ENCODE data around the gene VWA3B.

The VWA3B gene

DNA sequence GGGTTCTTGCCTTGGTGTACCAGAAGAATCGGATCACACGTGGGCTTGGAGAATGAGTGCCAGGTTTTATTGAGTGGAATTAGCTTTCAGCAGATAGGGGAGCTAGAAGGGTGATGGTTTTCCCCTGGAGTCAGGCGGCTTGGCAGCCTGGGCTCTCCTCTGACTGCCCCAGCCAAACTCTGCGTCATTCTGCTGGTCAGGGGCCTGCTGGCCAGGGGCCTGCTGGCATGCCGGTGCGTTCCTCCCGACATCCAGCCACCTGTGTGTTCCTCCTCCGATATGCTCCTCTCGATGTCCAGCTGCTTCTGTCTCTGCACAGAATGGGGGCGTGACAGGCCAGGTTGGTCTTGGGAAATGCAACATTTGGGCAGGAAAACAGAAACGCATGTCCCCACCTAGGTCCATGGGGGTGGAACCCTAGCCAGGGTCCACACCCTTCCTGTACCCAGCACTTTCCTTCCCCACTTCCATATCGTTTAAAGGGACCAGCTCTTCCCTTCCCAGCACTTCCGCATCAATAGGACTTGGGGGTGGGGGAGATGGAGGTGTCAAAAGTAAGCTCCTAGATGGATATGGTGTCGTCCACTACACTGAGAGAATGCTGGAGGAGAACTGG, 85.3 kb downstream of the VWA3B start:
- DNase-seq (ENCODE audit: low read depth) = no peak

DNA sequence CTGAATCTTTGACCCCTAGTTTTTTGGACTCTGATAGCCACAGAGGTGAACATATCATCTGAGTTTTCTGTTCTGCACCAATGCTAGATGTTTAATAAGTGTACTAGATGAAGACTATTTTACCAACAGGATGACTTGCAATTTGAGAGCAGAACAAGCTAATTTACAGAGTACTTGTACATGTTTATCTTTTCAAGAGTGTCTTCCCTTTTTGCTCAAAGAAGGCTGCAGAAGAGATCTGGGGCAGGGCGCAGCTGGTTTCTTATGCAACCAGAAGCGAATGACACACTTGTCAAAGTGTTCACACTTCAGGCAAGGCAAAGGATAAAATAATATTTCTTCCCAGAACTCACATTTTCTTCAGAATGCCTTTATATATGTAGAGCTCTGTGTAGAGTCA, 86.0 kb downstream of the VWA3B start:
- DNase-seq (ENCODE audit: low read depth) = no peak

DNA sequence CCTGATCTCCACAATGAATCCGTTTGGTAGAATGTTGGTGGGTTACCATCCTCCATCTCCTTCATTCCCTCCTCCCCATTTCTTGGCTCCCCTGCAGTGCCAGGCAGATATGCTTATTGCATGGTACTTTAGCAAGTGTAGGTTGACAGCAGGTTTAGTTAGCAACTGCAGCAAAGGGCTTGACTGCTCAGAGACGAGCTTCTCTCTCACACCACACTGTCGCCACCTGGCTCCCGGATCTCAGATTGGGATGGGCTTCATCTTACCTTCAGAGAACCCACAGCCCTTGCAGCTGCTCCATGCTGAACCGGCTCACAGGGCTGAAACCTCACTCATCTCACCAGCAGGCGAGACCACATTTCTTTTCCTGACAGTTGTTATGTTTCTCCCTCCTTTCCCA, 88.8 kb downstream of the VWA3B start:
- no peak for DNase-seq (ENCODE audit: low read depth)

DNA sequence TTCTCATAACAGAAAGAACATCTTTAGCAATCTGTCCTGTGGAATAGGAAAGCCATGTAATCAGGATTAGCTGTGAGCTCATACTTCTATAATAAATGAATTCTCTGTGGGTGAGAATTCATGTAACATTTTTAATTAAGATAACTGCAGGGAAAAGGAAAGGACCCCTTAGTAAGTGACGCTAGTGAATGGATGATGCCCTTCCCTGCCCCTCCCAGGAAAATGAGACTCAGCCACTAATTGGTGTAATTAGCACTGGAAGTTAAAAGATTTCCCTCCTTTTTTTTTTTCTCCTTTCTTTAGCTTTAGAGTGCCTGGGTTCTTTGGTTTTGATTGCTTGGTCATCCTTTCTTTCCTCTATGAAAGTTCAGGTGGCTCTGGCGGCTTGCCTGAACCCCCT, 90.3 kb downstream of the VWA3B start:
- no peak for DNase-seq (ENCODE audit: low read depth)

DNA sequence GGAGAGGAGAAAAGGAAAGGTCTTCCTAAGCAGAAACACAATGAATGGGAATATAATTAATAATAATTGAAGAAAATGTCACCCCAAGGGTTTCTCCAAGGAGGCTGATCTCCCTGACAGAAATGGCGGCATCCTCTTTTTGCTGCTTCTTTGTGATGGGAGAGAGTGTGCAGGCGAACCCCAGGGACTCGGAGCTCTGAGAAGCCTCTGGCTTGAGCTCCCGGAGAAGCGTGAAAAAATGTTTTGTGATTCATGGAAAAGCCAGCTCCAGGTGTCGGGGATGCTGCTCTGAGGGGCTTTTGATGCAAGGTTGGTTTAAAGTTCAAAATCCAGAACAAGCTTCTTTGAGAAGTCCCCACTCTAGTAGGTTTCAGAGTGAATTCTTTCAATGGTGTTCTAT, 91.0 kb downstream of the VWA3B start:
- no peak for DNase-seq (ENCODE audit: low read depth)

DNA sequence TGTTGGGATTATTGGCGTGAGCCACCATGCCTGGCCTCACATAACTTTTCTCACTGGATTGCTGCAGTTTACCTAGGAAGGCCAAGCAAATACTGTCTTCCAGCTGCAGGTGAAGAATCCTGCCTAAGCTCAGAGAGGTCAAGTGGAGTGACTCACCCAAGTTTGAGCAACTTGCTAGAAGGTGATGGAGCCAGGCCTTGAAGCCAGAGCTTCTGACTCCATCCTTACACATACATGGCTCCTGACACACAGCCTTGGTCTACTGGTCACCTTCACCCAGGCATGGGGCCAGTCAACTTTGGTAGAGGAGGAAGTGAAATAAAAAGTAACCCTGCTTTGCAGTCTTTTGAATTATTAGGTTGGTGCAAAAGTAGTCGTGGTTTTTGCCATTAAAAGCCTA, 93.5 kb downstream of the VWA3B start:
- DNase-seq (ENCODE audit: low read depth) = no peak

DNA sequence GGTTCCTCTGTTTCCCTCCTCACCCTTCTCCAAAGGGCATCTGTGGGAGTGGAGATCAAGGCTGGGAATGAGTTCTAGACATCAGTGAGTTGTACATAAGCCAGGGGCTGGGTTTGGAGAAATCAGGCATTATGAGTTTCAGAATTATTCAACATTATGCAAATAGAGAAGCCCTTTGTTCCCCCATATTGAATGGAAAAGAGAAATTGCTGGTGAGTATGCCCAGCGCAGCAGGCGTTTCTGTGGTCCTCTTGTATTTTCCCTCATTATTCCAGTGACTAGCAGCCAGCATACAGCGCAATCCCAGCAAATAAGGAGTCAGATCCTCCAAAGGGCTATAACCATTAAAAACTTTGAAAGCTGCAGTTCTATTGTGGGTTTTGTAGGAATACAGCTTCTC, 94.4 kb downstream of the VWA3B start:
- DNase-seq (ENCODE audit: low read depth) = no peak

DNA sequence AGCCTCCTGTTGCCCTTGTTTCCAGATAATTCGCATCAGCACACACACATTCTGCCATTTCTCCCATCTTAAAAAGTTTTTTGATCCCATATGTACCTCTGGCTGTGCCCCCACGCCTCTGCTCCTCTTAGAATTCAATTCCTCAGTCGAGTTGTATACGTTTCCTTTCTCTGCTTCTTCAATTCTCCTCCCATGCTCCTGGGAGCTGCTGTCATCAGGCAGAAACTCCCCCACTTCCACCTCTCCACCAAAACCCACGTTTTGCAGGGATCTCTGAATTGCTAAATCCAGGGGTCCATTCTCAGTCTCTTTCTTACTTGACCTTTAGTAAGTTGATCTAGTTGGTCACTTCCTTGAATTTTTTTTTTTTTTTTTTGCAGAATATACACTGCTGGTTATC, 98.8 kb downstream of the VWA3B start:
- DNase-seq (ENCODE audit: low read depth) = no peak

DNA sequence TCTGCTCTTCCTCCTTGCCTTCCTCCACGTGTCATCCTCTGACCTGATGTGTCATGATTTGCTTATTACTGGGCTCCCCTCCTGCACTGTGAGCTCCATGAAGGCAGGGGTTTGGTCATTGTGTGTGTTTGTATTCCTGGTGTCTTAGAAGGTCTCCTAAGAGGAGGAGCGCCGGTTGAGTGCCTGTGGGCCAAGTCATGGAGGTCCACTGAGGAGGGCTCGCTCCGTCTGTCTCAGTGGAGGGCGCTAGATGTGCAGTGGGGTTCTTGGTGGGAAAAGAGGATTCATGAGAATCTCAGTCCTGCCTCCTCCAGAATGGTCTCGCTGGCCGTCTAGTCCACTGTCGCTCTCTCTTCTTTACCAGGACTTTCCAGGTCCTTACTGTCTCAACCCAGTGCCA, 100.2 kb downstream of the VWA3B start:
- DNase-seq (ENCODE audit: low read depth) = no peak

- DNase-seq (ENCODE audit: low read depth) = no peak
Measured at GRCh38 chr2:98188351-98189046, 101.5 kb downstream of the VWA3B start.

- no peak for DNase-seq (ENCODE audit: low read depth)
Measured at GRCh38 chr2:98191883-98192282, 104.9 kb downstream of the VWA3B start.

DNA sequence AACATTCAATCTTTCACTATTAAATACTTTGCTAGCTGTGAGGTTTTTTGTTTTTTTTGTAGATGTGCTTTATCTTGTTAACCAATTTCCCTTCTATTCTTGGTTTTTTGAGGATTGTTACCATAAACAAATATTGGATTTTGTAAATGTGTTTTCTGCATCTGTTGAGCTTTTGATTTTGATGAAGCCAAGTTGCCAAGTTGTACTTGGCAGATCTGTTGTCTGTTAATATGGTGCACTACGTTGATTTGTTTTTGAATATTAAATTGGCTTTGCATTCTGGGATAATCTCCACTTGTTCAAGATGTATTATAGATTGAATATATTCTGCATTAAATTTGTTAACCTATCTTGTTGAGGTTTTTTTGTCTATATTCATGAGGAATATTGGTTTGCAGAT, 114.6 kb downstream of the VWA3B start:
- DNase-seq (ENCODE audit: low read depth) = no peak

DNA sequence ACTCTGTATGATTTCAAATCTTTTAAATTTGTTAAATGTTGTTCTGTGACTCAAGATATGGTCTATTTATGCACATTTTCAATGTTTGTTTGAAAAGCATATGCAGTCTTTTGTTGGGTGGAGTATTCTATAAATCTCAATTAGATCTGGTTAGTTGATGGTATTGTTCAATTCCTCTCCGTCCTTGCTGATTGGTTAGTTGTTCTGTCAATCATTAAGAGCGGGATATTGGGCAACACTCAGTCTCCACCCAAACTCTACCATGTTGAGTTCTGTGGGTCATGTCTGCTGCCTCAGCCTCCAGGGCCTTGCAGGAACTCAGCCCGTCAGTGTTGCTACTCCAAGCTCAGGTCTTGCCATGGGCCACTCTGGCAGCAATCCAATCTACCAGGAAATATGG, 118.9 kb downstream of the VWA3B start:
- no peak for DNase-seq (ENCODE audit: low read depth)

- DNase-seq (ENCODE audit: low read depth) = no peak
Measured at GRCh38 chr2:98212092-98213000, 125.4 kb downstream of the VWA3B start.

DNA sequence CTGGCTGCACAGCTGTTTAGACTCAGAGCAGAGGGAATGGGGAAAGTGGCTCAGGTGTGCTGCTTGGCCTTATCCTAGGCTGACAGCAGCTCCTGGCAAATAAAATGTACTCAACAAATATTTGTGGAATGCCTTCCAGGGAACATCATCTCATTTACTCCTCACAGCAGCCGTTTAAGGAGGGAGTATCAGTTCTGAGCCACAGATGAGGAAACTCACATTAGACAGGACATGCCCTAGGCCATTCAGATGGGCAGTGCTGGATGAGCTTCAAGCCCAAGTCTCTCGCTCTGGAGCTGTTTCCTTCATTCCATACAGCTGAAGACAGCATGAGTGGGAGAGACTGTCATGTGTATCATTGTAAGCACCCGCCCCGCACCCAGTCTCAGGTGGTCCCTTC, 129.6 kb downstream of the VWA3B start:
- DNase-seq (ENCODE audit: low read depth) = no peak

GRCh38 chr2:98219152-98219551, 132.2 kb downstream of the VWA3B start:
- no peak for DNase-seq (ENCODE audit: low read depth)

DNA sequence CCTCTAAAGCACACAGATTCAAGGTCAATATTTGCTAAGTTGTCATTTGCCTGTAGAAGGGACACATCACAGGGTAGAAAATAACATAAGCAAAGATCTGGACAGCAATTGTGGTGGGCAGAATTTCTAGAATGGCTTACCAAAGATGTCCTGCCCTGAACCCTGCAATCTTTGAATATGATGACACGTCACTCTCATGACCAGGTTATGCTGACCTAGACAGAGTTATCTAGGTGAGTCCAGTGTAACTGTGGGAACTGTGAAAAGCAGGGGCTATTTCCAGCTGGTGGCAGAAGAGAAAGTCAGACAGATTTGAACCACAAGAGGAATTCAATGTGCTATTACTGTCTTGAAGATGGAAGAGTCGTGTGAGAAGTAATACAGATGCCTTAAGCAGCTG, 147.0 kb downstream of the VWA3B start:
- no peak for DNase-seq (ENCODE audit: low read depth)

DNA sequence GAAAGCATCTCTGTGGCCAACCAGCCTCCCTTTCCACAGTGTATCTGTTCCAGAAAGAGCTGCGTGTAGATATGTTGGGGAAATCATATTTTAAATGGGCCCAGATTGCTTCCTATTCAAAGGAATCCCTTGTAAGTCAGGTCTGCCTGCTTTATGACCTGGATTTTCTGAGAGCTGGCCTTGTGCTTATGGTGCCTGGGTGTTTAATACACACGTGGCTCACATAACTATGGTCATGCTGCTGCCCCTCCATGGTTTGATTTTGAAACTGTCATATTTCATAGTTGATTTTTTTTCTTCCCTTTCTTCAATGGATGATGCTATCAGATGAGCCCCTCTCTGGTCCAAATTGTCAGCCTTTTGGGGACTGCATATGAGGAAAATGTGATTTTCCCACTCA, 147.8 kb downstream of the VWA3B start:
- no peak for DNase-seq (ENCODE audit: low read depth)

DNA sequence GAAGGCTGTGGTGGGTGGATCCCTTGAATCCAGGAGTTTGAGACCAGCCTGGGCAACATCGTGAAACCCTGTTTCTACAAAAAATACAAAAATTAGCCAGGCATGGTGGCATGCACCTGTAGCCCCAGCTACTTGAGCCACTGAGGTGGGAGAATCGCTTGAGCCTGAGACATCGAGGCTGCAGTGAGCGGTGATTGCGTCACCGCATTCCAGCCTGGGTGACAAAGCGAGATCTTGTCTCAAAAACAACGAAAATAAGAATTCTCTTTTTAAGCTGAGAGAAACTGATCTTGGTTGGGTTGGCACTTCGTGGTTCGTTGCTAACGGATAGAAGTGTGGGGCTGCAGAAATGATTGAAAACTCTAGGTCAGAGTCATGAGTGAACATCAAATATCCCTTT, 150.0 kb downstream of the VWA3B start:
- DNase-seq (ENCODE audit: low read depth) = no peak

DNA sequence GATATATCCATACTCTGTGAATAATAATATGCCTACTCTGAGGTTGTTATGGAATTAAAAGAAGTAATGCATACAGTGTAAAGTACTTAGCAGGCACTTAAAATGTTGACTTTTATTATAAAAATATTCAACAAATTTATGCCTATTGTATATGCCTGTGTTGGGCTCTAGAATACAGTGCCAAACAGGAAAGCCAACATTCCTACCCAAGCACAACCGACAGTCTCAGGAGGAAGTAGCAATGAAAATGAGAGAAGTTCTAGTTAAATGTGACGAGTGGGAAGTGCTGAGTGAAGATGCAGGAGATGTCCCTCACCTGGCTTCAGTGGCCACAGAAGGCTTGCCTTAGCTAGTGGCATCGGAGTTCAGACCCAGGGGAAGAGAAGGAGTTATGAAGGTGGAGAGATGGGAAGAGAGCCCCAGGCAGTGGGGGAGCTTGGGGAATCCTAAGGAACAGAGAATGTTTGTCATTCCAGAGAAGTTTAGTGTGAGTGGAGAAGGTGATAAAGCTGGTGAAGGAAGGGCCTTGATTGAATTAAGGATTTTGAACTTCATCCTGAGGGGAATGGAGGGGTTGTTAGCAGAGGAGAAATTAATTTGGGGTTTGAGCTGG, 153.9 kb downstream of the VWA3B start:
- DNase-seq (ENCODE audit: low read depth) = no peak

DNA sequence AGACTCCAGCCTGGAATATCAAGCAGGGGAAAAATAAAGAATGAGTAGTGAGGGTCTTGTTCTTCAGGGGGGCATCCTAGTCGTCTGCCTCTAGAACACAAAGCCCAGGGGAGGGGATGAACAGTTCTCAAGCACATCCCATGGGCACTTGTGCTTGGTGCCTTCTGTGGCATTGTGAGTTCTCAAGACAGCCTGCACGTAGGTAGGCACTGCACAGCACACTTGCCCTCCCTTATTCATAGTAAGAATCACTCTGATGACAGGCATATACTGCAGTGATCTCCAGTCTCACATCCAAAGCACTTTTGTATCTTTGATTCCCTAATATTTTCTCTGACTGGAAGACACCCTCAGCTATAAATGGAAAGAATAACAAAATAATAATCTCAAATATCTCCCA, 154.6 kb downstream of the VWA3B start:
- DNase-seq (ENCODE audit: low read depth) = no peak

DNA sequence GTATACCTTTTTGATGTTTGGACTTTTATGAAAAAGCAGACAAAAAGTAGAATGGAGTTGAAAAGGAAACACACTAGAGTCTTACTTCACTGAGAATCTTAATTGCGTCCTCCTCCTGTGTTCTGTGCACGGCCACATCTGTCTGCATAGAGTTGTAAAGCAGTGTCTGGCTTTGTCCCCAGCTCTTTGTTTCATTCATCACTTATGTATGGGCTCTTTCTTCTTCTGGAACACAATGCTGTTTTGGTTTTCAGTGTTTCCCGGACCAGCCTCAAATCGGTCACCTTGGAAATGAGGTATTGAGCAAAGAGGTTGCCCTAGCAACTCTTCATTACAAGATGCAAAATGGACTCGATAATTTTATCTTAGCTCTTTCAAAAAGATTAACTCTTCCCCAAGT, 155.0 kb downstream of the VWA3B start:
- DNase-seq (ENCODE audit: low read depth) = no peak

- DNase-seq (ENCODE audit: low read depth) = no peak
Measured at GRCh38 chr2:98245491-98245890, 158.5 kb downstream of the VWA3B start.

Data from activated gamma-delta T cell treated with anti-CD3 and anti-CD28 coated beads, Interleukin-2, amount 50 U/mL, for 16 hours (primary cell).